Middle frontal gyrus (tissue), 1 donor: ENCODE results near the gene CSF1.

Experiments
- DNase-seq: peaks from one replicate; pipeline ENCODE4 v3.0.0-alpha.2; 2015; ENCODE audit warnings: low spot score; ENCODE audit errors: extremely low spot score

CSF1 gene

DNA sequence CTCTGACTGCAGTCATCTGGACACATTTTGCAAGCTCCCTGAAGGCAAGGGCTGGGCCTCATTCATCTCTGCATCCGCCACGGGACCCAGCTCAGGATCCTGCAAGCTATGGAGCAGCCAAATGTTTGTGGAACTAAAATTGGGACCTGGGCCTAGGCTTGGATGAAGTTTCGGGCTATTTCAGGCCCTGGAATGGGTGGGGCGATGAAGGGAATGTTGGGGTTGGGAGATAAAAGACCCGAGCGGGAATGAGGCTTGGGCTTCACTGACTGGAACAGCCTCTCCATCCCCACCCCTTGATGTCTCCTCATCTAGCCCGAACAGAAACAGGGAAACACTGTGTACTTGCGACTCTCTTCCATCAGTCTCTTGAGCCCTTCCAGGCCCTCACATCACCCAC lies 66.6 kb downstream of the CSF1 start:
- DNase-seq: no peak

DNA sequence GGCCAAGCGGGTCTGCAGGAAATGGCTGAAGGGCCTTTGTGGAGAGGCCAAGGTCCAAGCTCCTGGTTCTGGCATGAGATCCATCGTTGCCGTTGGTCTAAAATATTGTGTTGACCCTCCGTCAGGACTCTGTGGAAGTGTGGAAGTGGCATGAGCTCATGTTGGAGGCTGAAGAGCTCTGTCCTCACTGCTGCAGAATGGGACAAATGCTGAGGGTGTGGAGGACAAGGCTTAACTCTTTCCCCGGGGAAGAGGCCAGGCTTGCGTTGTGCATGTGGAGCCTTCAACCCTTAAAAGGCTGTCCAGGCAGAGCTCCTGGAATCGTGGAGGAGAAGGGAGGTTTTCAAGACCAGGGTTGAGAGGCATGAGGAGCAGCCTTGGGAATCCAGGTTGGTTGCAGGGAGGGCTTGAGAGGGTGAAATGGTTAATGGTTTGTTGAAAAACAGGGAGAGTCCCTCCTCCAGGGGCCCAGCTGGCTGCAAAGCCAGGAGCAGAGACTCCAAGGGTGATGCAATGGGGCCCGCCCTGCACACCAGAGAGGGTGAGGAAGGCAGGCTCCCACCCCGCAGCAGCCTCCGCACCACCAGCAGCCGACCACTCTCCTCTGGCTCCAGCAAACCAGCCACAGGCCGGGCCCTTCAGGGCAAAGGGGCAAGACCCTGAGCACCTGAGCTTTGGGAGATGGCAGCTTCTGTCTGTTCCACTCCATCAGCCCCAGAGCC lies 67.2 kb downstream of the CSF1 start:
- DNase-seq: no peak

- no peak for DNase-seq
Observed at GRCh38 chr1:109978761-109979488, 68.3 kb downstream of the CSF1 start.

DNA sequence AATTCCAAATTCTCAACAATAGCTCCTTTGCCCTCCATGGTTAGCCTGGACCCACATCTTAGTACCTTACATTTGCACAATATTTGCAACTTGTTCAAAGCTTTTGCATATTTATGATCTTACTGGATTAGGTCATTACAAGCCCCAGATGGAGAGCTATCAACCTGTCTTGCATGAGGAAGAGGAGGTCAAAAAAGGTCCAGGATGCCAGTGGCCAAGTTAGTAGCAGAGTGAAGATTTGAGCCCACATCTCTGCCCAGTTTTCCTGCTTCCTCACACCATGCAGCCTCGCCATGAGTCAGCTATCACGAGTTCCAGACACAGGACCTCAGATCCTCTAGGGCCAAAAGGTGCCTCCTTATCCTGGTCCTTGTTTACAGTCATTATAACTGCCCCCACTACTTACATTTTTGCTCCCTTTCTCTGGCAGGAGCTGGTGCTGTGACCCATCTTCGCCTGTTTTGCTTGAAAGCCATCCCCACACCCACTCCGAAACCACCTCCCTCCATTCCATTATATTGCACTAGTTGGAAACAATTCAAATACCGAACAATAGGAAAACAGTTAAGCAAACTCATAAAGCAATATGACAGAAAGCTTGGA lies 68.9 kb downstream of the CSF1 start:
- no peak for DNase-seq
